GM19372 (cell line): ENCODE results near the gene MYO1B.

Experiments
- ATAC-seq: cut with Tn5 transposase; IDR thresholded peaks from one replicate; pipeline ENCODE4 v1.9.1; 2021; ENCODE audit warnings: mild to moderate bottlenecking, low read depth, moderate library complexity; ENCODE audit not compliant: unreplicated experiment

Gene MYO1B

GRCh38 chr2:191225690-191226089 is 19.5 kb upstream of the MYO1B start:
- ATAC-seq: no peak

DNA sequence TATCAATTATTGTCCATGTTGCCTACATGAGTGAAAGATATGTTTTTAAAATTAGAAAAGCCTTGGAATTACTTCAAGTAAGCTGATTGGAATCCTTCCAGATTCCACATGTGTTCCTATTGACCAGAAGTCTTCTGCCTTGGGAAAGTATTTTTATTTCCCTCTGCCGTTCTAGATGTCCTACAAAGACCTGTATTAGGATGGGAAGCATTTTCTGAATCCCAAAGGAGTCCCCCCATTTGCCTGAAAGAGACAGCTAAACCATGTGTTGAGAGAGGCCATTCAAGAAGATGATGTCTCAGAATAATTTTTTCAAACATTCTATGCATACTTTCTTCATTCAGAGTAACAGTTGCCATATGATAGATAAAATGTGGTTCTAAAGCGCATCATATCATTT is 19.0 kb upstream of the MYO1B start:
- ATAC-seq: no peak

GRCh38 chr2:191228333-191228732 is 16.9 kb upstream of the MYO1B start:
- no peak for ATAC-seq

DNA sequence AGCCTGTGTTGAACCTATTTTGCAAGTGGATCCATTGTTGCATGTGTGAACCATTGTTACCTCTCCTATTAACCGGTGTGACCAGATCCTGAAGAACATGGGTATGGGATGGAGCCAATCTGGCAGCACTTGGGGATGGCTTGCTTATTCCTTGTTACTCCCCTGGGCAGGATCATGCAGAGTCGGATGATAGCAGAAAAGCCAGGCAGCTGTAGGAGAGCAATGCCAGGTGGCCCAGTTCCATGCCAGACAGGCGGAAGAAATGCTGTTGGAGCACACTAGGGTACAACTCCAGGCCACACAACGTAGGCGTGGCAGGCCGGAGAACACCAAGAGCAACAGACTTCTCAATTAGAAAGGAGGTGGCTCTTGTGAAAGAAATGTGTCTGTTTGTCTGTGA is 16.3 kb upstream of the MYO1B start:
- ATAC-seq: no peak

DNA sequence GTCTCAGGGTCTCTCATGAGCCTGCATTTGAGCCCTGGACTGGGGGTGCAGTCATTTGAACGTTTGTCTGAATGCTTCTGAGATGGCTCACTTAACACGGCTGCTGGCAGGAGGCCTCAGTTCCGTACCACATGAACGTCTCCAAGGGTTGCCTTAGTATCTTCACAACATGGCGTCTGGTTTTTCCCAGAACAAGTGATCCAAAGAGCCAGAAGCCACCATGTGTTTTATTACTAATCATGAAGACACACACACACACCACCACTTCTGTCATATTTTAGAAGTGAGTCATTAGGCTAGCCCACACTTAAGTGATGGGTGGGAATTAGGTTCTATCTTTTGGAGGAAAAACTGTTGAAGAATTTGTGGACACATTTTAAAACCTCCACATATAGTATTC is 15.0 kb upstream of the MYO1B start:
- ATAC-seq: no peak

- no peak for ATAC-seq
These were observed 13.2 kb upstream of the MYO1B start for GRCh38 chr2:191231995-191232394.

- no peak for ATAC-seq
These were observed 11.7 kb upstream of the MYO1B start for GRCh38 chr2:191233533-191233932.

DNA sequence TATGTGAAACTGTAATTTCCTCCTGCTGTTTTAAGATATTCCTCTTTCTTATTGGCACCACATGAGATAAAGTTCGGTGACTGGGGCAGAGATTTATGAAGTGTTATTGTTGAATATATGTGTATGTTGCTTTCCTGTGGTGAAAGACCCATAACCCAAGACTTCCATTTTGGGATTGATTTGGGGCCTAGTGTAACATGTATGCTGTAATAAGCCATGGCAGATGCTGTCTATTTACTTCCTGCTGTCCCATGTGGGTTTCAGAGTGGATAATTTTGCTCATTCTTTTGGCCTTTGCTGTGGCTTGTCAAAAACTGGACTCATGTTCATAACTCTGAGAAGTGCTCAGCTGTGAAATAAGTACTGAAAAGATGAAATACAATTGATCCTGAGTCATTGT is 10.8 kb upstream of the MYO1B start:
- no peak for ATAC-seq

DNA sequence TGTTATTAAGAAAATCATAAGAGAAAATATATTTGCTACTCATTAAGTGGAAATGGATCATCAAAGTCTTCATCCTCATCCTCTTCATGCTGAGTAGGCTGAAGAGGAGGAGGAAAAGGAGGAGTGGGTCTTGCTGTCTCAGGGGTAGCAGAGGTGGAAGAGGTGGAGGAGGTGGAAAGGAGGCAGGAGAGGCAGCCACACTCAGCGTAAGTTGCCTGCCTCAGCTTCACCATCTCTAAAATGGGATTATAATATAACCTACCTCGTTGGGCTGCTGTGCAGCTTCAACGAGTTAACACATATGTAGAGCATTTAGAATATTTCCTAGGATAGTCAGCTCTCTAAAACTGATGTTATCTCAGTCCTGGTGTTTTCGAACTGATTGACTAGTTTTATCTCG is 4.3 kb upstream of the MYO1B start:
- ATAC-seq: no peak

DNA sequence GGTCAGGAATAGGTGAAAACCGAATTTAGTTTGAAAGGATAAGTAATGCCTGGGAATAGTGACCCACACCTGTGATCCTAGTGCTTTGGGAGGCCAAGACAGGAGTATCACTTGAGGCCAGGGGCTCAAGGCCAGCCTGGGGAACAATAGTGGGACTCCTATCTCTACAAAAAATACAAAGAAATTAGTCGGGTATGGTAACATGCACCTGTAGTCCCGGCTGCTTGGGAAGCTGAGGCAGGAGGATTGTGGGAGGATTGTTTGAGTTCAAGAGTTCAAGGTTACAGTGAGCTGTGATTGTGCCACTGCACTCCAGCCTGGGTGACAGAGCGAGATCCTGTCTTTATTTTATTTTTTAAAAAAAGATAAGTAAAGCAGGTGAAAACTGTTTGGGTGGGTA is 3.8 kb upstream of the MYO1B start:
- ATAC-seq: no peak

DNA sequence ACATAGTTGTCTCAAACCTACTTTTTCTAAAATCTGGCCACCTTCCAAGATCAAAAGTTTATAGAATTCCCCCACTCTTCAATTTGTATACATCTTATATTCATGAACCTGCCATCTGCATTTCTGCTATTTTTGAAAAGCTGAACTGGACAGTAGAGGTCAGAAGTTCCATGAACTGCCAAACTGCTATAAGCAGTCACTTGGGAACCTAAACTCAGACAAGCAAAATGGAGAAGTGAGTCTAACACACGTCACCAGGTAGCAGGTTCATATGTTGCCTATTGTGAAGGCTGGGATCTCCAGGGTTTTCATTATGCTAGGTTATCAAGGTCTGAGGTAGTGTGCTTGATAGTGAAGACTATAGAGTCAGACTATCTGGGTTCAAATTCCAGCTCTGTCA is 2.0 kb upstream of the MYO1B start:
- no peak for ATAC-seq

DNA sequence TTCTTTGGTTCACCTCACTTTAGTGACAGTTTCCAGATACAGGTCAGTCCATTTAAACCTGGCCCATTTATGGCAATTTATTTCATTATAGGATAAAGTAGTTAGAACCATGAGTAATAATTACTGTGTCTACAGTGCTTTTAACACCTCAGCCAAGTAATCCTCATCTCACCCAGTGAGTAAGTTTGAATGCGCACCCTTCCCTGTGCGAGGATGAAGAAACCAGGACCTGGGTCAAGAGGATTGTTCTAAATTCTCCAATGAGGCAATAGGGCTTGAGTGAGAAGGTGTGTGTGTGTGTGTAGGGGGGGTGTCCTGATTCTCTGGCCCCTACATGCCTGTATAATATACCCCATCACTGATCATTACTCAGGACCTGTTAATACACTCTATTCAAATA is 854 bp upstream of the MYO1B start:
- ATAC-seq: no peak

GRCh38 chr2:191245869-191246531 is 796 bp downstream of the MYO1B start:
- ATAC-seq: no peak

GRCh38 chr2:191246820-191247380 is 1.7 kb downstream of the MYO1B start:
- no peak for ATAC-seq

- no peak for ATAC-seq
These were observed 2.3 kb downstream of the MYO1B start for GRCh38 chr2:191247381-191248057.

DNA sequence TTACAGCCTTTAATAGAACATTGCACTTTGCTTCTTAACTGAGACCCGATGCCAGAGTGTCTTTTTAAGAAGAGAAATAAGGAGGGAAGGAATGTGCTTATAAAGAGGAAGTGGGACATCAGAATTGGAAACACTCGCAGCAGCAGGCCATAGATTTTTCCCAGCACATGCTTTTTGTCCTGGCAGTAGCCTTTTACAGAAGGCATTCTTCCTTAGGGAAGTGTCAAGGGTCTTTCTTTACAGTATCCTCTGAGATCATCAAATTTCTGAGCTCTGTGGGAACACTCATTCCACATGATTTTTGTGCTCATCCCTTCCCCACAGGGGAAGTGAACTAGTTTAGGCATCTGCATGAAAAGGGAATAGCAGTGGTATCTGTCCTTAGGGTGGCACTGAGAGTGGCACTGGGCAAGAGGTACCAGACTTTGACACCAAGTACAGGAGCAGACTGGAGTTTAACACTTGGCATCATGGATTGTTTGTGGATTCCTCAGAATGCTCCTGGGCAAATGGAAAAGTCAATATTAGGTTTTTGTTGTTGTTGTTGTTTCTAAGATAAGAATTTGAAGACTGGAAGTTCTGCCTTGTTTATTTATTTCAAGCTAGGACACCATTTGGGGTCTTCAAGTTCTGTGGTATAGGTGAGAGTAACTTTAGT is 4.1 kb downstream of the MYO1B start:
- no peak for ATAC-seq

DNA sequence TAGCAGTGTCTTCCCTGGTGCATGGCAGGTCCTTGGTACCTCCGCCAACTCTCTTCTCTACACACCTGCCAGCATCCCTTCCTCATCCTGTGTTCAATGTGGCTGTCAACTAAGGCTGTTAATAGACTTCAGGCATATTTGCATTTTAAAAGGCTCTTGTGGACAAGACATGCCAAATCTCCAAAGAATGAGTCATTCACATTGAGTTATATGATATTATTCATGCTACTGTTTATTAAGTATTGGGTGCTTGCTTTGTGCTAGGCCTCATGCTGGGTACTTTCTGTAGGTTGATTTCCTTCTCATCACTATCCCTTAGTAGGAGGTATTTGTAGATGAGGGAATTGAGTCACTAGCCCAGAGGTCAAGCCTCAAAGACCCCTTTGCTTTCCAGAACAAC is 5.2 kb downstream of the MYO1B start:
- no peak for ATAC-seq

- ATAC-seq: no peak
These were observed 5.8 kb downstream of the MYO1B start for GRCh38 chr2:191250986-191251385.

GRCh38 chr2:191252699-191253098 is 7.5 kb downstream of the MYO1B start:
- ATAC-seq: no peak

- ATAC-seq: no peak
These were observed 8.3 kb downstream of the MYO1B start for GRCh38 chr2:191253476-191253875.

GRCh38 chr2:191255271-191255670 is 10.1 kb downstream of the MYO1B start:
- no peak for ATAC-seq
